Measurements from ENCODE around the gene SEC16A.

Gene SEC16A

GRCh38 chr9:136472640-136473353 is 10.0 kb downstream of the SEC16A start:
- ChIA-PET CTCF (no interaction called here), POLR2A (interaction anchor here (1.0 kb wide), 1 partner anchor 11 kb away, joined by 3 read pairs; no protein-coding TSS in a partner anchor)
- no peak for DNase-seq (ENCODE audit: extremely low spot score)
- TF ChIP-seq ELF4 (IDR thresholded peaks at IDR 0.05) (no peak), TARDBP (IDR thresholded peaks at IDR 0.05) (no peak), FOXM1 (IDR thresholded peaks at IDR 0.05; ENCODE audit: borderline replicate concordance) (no peak), L3MBTL2 (conservative IDR thresholded peaks at IDR 0.05) (no peak), SP1 (IDR thresholded peaks at IDR 0.05) (no peak), PKNOX1 (IDR thresholded peaks at IDR 0.05) (no peak), FOXA1 (IDR thresholded peaks at IDR 0.05) (no peak), ZNF384 (IDR thresholded peaks at IDR 0.05) (no peak), BHLHE40 (IDR thresholded peaks at IDR 0.05; ENCODE audit: borderline replicate concordance) (no peak), CTBP1 (IDR thresholded peaks at IDR 0.05; ENCODE audit: borderline replicate concordance) (no peak), NFRKB (IDR thresholded peaks at IDR 0.05) (no peak), LEF1 (IDR thresholded peaks at IDR 0.05; ENCODE audit: borderline replicate concordance) (no peak), SUZ12 (IDR thresholded peaks at IDR 0.05) (no peak)

DNA sequence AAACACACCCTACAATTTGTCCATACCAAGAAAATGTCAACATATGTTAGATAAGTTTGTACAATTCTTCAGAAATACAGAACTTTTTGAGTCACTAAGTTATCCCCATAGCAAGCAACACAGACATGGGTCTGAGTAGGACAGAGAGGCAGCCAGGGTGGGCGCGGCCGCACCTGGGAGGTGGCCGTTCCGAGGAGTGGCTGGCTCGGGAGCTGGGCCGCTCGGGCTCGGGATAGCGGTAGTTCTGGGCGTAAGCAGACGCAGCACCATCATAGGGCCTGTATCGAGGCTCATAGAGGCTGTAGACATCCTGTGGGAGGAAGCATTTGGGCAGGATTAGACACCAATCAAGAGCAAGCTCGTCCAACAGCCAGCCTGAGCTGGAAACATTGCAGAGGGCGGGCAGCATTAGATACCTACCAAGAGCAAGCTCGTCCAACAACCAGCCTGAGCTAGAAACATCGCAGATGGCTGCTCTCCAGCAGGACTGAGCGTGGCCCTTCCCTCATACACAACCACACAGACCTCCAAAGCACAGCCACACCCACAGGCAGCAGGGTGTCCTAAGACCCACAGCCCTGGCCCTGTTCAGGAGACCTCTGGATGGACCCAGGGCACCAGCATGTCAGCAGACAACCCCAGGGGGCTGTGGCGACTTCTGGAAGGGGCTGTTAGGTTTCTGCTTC is 10.9 kb downstream of the SEC16A start:
- ChIA-PET CTCF (no interaction called here), POLR2A (interaction anchor here (1.0 kb wide), 1 partner anchor 12 kb away, joined by 3 read pairs; no protein-coding TSS in a partner anchor)
- DNase-seq (ENCODE audit: extremely low spot score) = no peak
- TF ChIP-seq LEF1 (IDR thresholded peaks at IDR 0.05; ENCODE audit: borderline replicate concordance) (no peak), PKNOX1 (IDR thresholded peaks at IDR 0.05) (no peak), L3MBTL2 (conservative IDR thresholded peaks at IDR 0.05) (no peak), FOXM1 (IDR thresholded peaks at IDR 0.05; ENCODE audit: borderline replicate concordance) (no peak), ARNT (IDR thresholded peaks at IDR 0.05) (no peak), BHLHE40 (IDR thresholded peaks at IDR 0.05; ENCODE audit: borderline replicate concordance) (no peak), CTBP1 (IDR thresholded peaks at IDR 0.05; ENCODE audit: borderline replicate concordance) (no peak), SP1 (IDR thresholded peaks at IDR 0.05) (no peak), FOXK2 (IDR thresholded peaks at IDR 0.05) (no peak), NFRKB (IDR thresholded peaks at IDR 0.05) (no peak), FOXA1 (IDR thresholded peaks at IDR 0.05) (no peak), ELF4 (IDR thresholded peaks at IDR 0.05) (no peak), ZNF384 (IDR thresholded peaks at IDR 0.05) (no peak), SUZ12 (IDR thresholded peaks at IDR 0.05) (no peak), HDGF (IDR thresholded peaks at IDR 0.05; ENCODE audit: borderline replicate concordance) (no peak), TARDBP (IDR thresholded peaks at IDR 0.05) (no peak)

DNA sequence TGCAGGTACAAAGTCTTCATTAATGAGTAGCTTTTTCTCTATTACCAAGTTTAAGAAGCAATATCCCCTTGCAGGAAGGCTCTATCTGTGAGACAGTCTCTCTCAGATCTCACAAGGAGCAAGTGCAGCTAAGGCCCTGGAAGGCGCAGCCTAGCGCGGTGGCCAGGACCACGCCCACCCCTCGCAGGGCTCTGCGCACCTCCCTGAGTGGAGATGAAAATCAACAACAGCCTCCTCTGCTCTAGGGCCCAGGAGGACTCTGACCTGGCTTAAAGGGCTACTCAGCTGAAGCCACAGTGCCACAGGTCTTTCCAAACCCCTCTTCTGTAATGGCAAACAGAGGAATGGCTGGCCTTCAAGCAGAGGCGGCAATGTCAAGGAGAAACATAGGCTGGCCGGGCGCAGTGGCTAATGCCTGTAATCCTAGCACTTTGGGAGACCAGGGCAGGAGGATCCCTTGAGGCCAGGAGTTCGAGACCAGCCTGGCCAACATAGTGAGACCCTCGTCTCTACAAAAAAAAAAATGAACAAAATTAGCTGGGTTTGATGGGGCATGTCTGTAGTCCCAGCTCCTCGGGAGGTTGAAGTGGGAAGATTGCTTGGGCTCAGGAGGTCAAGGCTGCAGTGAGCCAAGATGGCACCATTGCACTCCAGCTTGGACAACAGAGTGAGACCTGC is 11.9 kb downstream of the SEC16A start:
- no peak for DNase-seq (ENCODE audit: extremely low spot score)
- TF ChIP-seq LEF1 (IDR thresholded peaks at IDR 0.05; ENCODE audit: borderline replicate concordance) = no peak
- no peak for TF ChIP-seq HDGF (IDR thresholded peaks at IDR 0.05; ENCODE audit: borderline replicate concordance)
- no peak for TF ChIP-seq SUZ12 (IDR thresholded peaks at IDR 0.05)
- no peak for TF ChIP-seq ELF4 (IDR thresholded peaks at IDR 0.05)
- TF ChIP-seq ZNF384 (IDR thresholded peaks at IDR 0.05) = no peak
- TF ChIP-seq L3MBTL2 (conservative IDR thresholded peaks at IDR 0.05) = no peak
- no peak for TF ChIP-seq NFRKB (IDR thresholded peaks at IDR 0.05)
- TF ChIP-seq FOXA1 (IDR thresholded peaks at IDR 0.05) = no peak
- no peak for TF ChIP-seq SP1 (IDR thresholded peaks at IDR 0.05)
- TF ChIP-seq FOXK2 (IDR thresholded peaks at IDR 0.05) = no peak
- no peak for TF ChIP-seq FOXM1 (IDR thresholded peaks at IDR 0.05; ENCODE audit: borderline replicate concordance)
- no peak for TF ChIP-seq TARDBP (IDR thresholded peaks at IDR 0.05)
- ChIA-PET POLR2A (no interaction called here), CTCF (no interaction called here)

DNA sequence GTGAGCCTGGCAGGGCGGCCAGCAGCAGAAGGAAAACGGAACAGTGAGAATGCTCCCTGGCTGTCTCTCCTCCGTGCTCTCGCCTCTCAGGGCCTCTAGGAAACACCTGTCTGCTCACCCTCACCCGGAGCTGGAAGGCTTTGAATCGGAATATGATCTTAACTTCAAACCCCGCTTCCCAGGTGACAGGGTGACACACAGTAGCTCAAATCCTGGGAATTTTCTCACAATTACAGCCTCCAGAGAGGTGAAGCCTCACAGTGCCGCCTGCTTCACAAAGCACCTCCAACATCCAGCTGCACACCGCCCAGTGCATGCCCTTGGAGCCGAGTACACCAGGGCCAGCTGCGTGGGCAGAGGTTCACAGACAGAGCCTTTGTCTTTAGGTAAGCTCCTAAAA is 12.5 kb downstream of the SEC16A start:
- ChIA-PET POLR2A (no interaction called here), CTCF (interaction anchor here (0.6 kb wide), 1 partner anchor 161 kb away, joined by 3 read pairs; no protein-coding TSS in a partner anchor)
- TF ChIP-seq CTBP1 (IDR thresholded peaks at IDR 0.05; ENCODE audit: borderline replicate concordance) (no peak), SUZ12 (IDR thresholded peaks at IDR 0.05) (no peak), LEF1 (IDR thresholded peaks at IDR 0.05; ENCODE audit: borderline replicate concordance) (no peak)
- DNase-seq (ENCODE audit: extremely low spot score) = no peak

DNA sequence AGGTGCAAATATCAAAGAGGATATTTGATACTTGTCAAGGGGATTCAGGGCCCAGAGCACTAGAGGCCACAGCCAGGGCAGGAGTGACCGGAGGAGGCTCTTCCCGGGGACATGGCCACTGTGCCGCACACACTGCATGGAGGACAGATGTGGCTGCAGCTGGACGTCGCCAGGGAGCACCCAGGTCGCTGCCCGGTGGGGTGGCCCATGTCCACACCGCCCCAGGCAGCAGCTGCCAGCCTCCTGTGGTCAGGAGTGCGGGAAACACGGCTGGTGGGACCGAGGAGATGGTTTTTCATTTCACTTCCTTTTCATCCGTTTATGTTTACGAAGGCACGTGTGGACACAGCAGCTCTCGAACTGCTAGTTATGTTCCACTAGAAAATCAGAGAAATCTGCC is 15.1 kb downstream of the SEC16A start:
- TF ChIP-seq CTBP1 (IDR thresholded peaks at IDR 0.05; ENCODE audit: borderline replicate concordance) (no peak), LEF1 (IDR thresholded peaks at IDR 0.05; ENCODE audit: borderline replicate concordance) (no peak)
- DNase-seq (ENCODE audit: extremely low spot score) = no peak
- POLR2A ChIA-PET = no interaction called here
- CTCF ChIA-PET = no interaction called here

DNA sequence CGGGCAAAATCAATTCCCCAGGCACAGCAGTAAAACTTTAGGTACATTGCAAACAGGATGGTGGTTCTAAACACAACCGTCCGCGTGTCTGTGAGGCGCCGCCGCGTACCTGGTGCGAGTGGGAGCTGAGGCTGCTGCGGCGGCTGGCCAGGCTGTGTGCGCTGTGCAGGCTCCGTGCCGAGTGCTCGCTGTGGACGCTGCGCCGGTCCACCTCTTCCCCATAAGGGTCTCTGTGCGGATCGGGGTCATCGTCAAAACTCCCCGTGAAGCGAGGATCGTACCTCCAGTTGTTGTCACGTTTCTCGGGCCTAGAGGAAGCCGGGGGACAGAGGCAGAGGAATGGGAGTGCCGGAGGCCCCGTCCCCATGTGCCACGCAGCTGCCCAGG is 16.7 kb downstream of the SEC16A start:
- ChIA-PET CTCF (no interaction called here), POLR2A (no interaction called here)
- no peak for DNase-seq (ENCODE audit: extremely low spot score)
- TF ChIP-seq L3MBTL2 (conservative IDR thresholded peaks at IDR 0.05) (no peak), BHLHE40 (IDR thresholded peaks at IDR 0.05; ENCODE audit: borderline replicate concordance) (no peak), SUZ12 (IDR thresholded peaks at IDR 0.05) (no peak), PKNOX1 (IDR thresholded peaks at IDR 0.05) (no peak), NFRKB (IDR thresholded peaks at IDR 0.05) (no peak), ZNF384 (IDR thresholded peaks at IDR 0.05) (no peak), SP1 (IDR thresholded peaks at IDR 0.05) (no peak), FOXM1 (IDR thresholded peaks at IDR 0.05; ENCODE audit: borderline replicate concordance) (no peak), CTBP1 (IDR thresholded peaks at IDR 0.05; ENCODE audit: borderline replicate concordance) (no peak), HDGF (IDR thresholded peaks at IDR 0.05; ENCODE audit: borderline replicate concordance) (no peak), FOXK2 (IDR thresholded peaks at IDR 0.05) (no peak), FOXA1 (IDR thresholded peaks at IDR 0.05) (no peak), ELF4 (IDR thresholded peaks at IDR 0.05) (no peak)

All from HEK293T (cell line).